Measurements from ENCODE around the gene ADIRF.
"Not testable (repeated sequence)": the region's sequence is repeated elsewhere in the genome, so short reads cannot be mapped to it uniquely, and the experiment has no call there.

ADIRF gene

DNA sequence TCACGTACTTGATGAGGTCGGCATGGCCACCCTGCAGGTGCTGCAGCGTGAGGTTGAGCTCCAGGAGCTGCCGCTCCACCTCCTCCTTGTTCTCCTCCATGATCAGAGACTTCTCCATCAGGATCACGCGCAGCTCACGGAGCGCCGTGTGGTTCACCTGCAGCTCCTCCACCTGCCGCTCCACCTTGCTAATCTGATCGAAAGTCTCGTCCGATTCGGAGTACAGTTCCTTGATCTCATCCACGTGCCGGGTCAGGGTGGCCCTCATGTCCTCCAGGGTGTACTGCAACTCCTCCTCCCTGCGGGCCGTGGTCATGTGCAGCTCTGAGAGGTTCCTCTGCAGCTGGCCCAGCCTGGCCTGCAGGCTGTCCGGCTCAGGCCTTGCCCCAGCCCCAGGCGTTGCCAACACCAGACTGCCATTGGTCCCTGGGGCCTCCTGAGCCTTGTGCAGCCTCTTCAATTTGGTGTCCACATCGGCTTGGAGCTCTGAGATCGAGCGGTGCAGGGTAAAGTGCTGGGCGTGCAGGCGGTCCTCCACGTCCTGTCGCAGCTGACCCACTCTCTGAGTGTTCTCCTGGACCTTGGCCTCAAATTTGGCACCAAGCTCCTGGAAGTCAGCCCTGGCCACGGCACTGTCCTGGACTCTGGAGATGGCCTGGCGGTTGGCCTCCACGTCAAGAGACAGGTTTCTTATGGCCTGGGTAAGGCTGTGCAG is 24.8 kb upstream of the ADIRF start:
- no peak overlapping the region for H3K27ac ChIP-seq
- TF ChIP-seq, protein P1, sequence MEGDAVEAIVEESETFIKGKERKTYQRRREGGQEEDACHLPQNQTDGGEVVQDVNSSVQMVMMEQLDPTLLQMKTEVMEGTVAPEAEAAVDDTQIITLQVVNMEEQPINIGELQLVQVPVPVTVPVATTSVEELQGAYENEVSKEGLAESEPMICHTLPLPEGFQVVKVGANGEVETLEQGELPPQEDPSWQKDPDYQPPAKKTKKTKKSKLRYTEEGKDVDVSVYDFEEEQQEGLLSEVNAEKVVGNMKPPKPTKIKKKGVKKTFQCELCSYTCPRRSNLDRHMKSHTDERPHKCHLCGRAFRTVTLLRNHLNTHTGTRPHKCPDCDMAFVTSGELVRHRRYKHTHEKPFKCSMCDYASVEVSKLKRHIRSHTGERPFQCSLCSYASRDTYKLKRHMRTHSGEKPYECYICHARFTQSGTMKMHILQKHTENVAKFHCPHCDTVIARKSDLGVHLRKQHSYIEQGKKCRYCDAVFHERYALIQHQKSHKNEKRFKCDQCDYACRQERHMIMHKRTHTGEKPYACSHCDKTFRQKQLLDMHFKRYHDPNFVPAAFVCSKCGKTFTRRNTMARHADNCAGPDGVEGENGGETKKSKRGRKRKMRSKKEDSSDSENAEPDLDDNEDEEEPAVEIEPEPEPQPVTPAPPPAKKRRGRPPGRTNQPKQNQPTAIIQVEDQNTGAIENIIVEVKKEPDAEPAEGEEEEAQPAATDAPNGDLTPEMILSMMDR (conservative IDR thresholded peaks at IDR 0.05), result no peak

DNA sequence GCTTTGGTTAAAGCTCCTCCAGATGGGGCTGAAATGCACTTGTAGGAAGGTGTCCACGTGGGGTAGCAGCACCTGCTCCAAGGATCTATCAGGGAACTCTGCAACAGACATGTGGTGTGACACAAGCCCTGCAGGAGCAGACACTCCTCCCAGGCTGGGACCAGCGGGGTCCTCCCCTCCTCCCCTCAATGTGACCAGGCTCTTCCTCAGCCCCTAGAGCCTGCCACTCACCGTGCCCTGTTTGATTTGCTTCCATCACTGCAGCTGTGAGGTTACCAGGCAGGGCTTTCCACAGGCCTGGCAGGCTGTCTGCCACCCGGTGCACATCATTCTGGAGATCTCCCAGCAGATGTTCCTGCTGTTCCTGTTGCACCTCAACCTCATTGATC is 24.3 kb upstream of the ADIRF start:
- H3K27ac ChIP-seq, result no peak overlapping the region

DNA sequence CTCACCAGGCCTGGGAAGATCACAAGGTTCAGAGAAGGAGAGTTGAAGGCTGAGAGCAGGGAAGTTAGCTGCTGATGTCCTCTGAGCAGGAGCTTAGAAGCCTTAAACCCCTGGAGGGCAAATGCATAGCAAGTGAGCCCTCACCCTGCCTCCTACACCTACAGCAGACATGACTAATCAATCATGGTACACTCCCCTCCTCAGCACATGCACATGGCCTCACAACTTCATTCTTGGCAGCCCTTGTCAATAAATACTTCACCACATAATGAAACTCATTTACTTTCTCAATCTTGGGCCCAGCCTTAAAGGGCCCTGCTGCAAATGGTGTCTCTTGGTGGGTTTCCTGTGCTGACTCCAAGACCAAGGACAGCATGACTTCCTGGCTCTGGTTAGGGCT is 23.8 kb upstream of the ADIRF start:
- no peak overlapping the region for H3K27ac ChIP-seq
- TF ChIP-seq, protein P1 (conservative IDR thresholded peaks at IDR 0.05), result no peak

More for the DNA sequence above, 24.3 kb upstream of the ADIRF start:
- TF ChIP-seq, protein P1 (conservative IDR thresholded peaks at IDR 0.05), result no peak

DNA sequence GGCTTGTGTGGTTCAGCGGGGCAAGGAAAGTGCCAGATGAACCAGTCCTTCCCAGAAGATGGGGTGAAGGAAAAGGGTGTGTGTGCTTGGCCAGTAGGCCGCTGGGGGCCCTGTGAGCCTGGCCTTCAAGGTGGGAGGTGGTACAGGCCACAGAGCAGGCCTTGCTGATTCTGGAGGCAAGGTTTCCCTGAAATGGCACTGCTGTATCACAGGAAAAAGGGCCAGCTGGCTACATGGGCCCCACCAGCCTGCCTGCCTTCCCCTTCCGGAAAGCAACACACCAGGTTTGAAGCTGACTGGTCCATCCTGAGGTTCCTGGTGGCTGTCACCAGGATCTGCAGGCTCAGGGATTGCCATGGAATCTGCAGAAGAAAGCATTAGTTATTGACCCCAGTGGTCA is 23.4 kb upstream of the ADIRF start:
- H3K27ac ChIP-seq, result no peak overlapping the region
- TF ChIP-seq, protein P1 (conservative IDR thresholded peaks at IDR 0.05), result no peak

DNA sequence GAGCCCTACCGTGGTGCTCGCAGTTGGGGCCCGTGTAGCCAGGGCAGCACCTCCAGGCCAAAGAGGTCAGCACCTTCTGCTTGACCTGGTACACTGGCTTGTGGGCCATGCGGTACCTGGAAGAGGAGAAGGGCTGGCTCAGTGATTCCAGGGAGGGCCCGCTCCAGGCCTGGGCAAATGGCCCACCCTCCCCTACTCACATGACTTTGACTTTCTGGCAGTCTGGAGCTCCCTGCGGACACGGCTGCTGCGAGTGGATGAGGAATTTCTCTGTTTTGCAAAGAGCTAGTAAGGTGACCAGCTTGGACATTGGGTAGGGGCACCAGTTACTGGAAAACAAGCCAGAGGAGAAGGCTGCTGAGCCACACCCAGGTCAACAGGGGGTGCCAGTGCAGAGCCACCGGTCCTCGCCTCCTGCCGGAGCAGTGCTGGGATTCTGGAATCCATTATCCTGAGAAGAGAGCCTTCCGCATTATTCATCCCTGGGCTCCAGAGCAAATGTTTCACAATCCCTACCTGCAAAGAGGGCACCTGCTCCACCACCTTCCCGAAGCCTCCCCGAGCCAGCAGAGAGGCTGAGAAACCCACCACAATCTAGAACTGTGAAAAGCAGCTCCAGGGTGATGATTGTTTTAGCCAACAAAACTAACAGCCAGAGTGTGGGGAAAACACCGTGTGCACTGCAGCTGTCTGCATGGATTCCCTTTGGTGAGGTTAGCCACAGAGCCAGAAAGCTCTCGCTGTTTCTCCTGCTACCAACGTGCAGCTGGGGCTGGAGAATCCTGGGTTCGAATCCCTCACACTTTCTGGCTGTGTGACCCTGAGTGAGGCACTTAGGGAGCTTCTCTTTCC is 22.7 kb upstream of the ADIRF start:
- TF ChIP-seq, protein P1 (conservative IDR thresholded peaks at IDR 0.05), result peak; percentile 32; the same call in 1 of the 2 replicates
- H3K27ac ChIP-seq, result no peak overlapping the region

DNA sequence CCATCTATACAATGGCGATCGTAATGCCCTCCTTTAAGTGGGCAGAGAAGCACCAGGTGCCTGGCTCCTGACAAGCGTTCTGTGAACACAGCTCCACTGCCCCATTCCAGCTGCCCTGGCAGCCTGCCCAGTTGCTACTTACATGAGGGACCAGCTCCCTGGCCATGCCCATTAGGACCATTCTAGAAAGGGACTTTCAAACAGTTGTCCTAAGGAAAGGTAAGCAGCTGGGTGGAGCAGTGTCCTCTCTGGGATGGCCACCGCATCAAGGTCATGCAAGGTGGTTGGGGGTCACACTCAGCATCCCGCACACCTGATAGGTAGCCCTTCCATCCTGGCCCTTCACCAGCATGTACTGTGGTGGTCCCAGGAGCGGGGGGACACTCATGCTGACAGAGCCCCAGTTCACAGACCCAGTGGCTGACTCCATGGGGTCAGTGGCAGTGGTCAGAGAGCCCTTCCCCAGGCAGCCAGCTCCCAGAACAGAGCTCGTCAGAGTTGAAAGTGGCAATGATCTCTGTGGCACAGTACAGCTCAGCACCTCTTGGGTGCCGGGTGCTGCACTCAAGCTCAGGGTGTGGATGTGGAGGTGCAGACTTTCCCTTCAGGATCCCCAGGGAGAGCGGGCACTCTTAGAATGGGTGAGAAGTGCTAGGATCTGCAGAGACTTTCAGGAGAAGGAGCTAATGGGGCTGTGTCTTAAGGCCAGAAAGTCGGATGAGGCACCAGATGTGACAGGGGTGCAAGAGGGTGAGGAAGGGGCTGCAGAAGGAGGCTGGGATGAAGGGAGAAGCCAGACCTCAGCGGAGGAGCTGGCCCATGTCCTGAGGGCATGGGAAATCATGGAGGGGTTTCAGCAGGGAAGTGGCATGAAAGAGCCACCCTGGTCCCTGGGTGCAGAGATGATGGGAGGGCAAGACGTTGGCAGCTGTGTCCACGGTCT is 21.8 kb upstream of the ADIRF start:
- TF ChIP-seq, protein P1 (conservative IDR thresholded peaks at IDR 0.05), result no peak
- no peak overlapping the region for H3K27ac ChIP-seq

DNA sequence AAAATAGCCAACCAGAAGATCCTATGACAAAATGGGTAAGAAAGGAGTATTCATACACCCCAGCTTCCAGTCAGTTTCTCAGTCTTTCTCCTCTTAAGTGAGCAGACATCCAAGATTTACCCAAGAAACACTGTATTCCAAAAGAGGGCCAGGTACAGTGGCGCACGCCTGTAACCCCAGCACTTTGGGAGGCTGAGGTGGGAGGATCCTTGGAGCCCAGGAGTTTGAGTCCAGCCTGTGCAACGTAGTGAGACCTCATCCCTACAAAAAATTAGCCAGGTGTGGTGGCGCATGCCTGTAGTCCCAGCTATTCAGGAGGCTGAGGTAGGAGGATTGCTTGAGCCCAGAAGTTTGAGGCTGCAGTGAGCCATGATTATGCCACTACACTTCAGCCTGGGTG is 20.5 kb upstream of the ADIRF start:
- not testable (repeated sequence) for H3K27ac ChIP-seq
